GM21528 (cell line): ENCODE measurements around the gene TTL.
"Not testable (repeated sequence)": the region's sequence is repeated elsewhere in the genome, so short reads cannot be mapped to it uniquely, and the experiment has no call there.

ENCODE experiments used
- ATAC-seq: cut with Tn5 transposase; IDR thresholded peaks from one replicate; pipeline ENCODE4 v1.9.1; 2021; ENCODE audit warnings: mild to moderate bottlenecking, moderate library complexity; ENCODE audit not compliant: unreplicated experiment, low FRiP score

Gene TTL

DNA sequence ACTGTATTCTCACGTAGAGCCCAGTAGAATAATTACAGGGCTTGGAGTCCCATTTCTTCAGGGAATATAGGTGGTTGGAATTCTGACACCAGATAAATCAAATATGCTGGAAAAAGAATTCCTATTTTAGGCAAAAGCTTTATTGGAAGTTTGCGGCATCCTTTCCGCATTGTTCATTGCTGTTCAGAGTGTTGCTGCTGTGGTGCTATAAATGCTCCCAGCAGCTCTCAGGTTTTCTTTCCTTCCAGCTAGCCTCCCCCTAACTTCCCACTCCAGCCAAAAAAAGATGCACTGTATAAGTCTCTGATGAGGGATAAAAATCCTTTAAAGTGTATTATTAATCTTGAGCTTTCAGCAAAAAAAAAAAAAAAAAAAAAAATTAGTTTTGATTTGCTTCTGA is 34.8 kb downstream of the TTL start:
- no peak for ATAC-seq

DNA sequence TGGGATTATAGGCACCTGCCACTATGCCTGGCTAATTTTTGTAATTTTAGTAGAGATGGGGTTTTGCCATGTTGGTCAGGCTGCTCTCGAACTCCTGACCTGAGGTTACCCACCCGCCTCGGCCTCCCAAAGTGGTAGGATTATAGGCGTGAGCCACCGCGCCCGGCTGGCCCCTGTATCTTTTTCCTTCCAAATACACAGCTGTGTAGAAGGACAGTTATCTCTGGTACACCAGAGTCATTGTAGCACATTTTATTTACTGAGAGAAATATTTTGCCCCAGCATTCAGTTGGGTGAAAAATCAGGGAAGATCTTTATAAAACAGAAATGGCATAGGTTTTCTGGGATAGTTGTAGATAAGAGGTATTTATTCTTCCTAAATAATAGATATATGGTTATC is 36.9 kb downstream of the TTL start:
- no peak for ATAC-seq

DNA sequence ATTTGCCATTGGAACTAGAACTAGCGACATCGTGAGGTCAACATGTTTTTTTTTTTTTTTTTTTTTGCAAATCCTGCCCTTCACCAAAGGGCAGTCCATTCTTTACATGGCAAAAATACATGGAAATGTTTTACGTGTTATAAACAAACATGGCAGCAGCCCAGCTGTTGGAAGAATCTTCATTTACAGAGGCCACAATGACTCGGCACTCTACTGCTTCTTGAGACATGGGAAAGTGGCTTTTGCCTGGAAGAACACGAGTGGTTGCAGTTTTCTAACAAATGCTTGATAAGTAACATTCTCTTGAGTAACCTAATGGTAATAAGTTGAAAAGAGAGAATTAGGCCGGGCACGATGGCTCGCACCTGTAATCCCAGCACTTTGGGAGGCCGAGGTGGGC is 37.5 kb downstream of the TTL start:
- no peak for ATAC-seq

DNA sequence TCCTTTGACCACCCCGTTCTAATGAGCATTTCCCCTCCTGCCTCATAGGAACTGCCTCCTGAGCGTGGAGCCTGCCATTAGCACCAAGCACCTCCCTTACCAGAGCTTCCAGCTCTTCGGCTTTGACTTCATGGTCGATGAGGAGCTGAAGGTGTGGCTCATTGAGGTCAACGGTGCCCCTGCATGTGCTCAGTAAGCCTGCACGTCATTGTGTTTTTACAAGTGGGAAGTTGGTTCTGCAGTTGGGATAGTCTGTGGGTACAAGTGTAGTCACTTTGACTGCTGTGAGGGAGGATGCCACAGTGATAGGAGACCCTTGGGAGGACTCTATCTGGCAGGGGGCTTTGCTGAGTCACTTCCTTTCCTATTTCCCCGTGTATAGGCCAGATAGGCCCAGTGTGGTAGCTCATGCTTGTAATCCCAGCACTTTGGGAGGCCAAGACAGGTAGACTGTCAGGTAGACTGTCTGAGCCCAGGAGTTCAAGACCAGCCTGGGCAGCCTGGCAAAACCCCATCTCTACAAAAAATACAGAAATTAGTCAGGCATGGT is 38.4 kb downstream of the TTL start:
- no peak for ATAC-seq

DNA sequence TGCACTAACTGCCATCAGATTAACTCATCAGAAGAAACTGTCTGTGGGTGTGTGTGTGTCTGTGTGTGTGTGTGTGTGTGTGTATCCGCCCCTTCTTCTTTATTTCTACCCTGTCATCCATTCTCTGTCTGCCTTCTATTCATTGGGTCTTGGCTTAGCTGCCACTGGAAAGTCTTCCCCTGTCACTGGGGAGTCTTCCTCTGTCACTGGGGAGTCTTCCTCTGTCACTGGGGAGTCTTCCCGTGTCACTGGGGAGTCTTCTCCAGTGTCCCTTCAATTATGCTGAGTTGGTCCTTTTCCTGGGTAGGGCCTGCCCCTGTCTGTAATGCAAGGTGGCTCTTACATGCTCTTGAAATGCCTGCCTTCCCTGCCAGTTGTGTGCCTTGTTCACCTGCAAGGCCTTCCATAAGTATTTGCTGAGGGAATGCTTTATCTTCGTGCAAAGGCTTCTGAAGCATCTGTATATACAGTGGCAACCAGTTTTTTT is 41.4 kb downstream of the TTL start:
- ATAC-seq: no peak

DNA sequence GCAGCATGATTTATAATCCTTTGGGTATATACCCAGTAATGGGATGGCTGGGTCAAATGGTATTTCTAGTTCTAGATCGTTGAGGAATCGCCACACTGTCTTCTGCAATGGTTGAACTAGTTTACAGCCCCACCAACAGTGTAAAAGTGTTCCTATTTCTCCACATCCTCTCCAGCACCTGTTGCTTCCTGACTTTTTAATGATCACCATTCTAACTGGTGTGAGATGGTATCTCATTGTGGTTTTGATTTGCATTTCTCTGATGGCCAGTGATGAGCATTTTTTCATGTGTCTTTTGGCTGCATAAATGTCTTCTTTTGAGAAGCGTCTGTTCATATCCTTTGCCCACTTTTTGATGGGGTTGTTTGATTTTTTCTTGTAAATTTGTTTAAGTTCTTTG is 42.3 kb downstream of the TTL start:
- ATAC-seq: not testable (repeated sequence)

DNA sequence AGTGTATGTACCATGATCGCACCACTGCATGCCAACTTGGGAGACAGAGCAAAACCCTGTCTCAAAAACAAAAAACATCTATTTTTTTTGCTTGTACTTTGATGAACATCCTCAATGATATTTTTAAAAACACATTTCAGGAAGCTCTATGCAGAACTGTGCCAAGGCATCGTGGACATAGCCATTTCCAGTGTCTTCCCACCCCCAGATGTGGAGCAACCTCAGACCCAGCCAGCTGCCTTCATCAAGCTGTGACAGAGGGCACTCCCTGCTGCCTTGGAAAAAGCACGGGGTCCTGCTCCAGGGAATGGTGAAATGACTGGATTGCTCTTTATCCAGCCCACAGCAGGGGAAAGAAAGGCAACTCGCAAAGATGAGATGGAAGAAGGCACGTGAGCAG is 46.6 kb downstream of the TTL start:
- ATAC-seq: no peak

DNA sequence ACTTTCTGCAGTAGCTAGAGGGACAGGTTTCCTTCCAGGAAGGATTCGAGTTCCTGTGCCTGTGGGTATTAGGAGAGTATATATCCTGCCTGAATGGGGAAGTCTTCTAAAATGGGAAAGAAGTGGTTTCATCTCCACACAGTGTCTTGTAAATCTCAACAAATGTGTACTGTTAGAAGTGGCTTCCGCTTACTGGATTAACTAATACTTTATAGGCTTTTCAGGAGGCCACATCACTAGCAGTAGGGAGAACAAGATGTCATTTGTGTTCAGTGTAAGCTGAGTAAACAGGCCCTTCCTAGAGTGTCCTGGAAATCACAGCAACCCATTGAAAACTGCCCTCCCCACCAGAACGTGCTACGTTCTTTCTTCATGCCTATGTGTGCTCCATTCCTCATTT is 47.8 kb downstream of the TTL start:
- ATAC-seq: no peak

DNA sequence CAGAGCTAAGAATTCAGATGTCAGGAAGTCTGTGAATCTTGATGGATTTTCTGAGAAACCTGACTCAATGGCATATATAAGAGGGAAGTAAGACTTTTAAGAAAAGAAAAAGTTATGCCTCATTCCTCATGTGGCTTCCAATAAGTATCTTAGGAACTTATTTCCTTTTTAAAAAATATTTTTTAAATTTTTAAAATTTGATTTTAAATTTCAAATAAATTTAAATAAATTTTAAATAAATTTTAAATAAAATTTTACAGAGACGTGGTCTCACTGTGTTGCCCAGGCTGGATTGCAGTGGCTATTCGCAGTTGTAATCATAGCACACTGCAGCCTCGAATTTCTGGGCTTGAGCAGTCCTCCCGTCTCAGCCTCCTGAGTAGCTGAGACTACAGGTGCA is 48.8 kb downstream of the TTL start:
- ATAC-seq: no peak

DNA sequence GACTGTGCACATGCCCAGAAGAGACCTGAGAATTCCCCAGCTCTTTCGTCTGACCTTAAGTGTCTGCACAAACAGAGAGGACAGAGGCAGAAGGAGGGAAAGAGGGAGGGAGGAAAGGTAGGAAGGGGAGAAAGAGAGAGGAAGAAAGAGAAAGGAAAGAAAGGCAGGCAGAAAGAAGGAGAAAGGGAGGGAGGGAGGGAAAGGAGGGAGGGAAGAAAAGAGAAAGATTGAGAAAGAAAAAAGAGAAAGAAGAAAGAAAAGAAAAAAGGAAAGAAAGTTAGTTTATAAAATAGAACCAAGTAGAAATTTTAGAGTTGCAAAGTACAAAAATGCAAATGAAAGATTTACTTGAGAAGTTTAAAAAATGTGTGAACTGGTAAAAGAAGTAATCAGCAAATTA is 52.9 kb downstream of the TTL start:
- ATAC-seq: no peak

DNA sequence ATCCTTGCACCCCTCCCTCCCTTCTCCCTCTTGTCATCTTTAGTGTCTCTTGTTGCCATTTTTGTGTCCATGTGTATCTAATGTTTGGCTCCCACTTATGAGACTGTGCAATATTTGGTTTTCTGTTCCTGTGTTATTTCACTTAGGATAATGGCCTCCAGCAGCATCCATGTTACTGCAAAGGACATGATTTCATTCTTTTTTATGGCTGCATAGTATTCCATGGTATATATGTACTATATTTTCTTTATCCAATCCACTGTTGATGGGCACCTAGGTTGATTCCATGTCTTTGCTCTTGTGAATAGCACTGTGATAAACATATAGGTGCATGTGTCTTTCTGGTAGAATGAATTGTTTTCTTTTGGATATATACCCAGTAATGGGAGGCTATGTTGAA is 54.7 kb downstream of the TTL start:
- ATAC-seq: not testable (repeated sequence)

DNA sequence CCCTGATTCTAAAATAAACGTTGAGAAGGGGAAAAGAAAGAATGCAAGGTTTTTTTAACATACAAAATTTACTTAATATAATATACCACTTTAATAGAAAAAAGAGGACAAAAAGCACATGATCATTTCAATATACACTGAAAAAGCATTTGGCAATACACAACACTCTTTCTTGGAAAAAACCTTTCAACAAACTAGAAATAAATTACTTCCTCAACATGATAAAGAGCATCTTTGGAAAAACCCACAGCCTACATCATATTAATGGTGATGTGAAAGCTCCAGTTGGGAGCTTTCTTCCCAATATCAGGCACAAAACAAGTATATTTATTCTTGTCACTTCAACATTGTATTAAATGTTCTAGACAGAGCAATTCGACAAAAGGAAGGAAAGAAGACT is 57.4 kb downstream of the TTL start:
- ATAC-seq: no peak

DNA sequence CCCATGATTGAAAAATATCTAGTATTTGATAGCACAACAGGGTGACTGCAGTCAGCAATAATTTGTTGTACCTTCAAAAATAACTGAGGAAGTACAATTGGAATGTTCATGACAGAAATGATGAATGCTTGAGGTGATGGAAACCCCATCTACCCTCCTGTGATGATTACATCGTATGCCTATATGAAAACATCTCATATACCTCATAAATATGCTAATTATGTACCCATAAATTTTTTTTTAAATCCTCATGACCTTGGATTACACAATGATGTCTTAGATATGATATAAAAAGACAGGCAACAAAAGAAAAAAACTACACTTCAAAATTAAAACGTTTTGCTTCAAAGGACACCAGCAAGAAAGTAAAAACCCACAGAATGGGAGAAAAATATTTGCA is 59.0 kb downstream of the TTL start:
- no peak for ATAC-seq

DNA sequence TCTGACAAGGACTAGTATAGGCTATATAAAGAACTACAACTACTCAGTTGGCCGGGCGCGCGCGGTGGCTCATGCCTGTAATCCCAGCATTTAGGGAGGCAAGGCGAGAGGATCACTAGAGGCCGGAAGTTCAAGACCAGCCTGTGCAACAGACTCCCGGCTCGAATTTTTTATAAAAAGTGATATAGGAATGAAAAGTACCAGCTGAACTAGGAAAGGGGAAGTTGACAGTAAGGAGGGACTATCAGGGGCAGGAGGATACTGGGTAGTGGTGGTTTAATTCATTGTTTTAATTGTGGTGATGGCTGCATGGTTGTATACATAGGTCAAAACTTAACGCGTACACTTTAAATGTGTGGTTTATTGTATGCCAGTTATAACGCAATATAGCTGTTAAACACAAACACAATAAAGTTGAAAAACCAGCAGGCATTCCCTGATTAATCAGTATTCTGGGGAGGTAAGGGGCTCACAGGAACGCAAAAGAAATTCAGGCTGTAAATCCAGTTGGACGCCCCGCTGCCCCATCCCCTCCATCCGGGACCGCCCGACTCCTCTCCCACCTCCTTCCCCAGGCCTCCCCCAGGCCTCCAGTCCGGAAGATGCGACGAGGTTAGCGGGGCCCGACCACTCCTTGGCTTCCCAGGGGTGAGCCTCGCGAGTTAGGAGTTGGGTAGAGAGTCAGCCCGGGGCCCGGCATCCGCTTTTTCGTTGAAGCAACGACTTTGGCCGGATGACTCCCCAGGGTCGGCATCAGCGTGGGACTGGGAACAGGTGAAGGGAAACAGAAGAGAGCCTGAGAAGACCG is 59.6 kb downstream of the TTL start:
- peak; percentile 66 for ATAC-seq

DNA sequence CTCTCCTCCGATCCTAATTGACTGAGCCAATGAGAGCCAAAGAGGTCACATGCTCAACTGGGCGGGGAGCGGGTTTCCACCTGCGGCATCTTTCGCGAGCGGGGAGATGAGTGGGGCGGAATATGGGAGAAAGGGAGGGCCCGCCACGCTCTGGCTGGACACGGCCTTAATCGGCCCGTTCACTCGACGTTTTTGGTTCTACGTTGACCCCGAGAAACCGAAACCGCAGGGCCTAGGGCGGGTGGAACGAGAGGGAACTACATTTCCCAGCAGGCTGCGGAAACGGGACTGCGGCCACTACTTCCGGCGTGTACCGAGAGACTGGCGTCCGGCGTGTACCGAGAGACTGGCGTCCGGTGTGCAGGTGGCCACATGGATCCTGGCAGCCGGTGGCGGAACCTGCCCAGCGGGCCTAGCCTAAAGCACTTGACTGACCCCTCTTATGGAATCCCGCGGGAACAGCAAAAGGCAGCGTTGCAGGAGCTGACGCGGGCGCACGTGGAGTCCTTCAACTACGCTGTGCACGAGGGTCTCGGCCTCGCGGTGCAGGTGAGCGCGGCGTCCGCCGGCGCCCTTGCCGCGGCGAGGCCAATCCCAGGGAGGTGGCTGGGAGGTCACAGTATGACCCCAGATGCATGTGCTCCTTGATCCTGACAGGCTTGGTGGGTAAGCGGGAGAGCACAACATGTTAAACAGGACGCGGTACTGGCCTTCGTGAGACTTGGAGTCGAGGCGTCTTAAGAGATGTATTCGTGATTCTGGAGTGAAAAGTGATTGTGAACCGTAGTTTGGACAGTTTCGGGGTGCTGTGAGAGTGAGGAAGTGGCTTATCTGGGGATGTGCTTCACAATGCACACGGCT is 60.4 kb downstream of the TTL start, which contains the start of gene POLR1B:
TSS of gene POLR1B (plus strand) at position 343 of the 861 bp plus-strand sequence. CDS start at position 373, 30 bp downstream.
- peak; percentile 84 for ATAC-seq

DNA sequence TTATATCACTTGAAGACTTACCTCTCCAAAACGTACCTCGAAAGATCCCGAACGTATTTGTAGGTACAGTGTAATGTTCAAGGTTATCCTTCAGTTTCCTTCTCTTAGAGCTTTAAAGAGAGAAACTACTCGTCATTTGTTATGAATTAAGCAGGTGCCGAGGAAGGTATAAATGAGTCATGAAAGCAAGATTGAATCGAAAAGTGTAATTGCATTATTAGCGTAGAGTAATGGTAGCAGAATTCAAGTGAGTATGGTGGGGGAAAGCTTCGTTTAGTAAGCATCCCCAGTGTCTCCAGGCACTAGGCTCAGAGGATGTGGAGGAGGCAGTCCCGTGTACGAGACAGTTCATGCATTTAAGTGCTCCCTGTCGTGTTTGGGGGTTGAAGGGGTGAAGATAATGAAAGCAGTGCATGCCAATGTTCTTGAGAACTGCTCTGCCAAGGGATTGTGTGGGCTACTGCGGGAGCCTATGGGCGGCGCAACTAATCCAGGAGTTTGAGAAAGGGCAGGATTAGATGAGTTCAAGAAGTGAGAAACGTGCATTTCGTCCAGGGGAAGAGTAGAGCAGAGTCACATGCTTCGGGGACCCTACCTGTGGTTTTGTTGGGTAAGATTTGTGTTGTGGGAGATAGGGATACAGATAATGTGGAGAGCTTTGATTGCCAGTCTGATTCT is 61.2 kb downstream of the TTL start:
- peak; percentile 7 for ATAC-seq

DNA sequence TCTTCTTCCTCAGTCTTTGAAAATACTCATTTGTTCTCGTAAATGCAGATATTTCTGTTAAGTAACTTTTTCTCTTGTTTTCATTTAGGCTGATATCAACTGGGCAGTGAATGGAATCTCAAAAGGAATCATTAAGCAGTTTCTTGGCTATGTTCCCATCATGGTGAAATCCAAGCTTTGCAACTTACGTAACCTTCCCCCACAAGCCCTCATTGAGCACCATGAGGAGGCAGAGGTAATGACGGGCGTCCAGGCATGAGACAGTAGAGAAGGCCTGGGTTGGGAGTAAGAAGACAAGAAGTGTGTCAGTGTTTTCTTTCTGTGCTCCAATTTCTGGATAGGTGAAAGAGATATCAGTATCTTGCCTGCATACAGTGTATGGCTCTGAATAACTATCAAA is 65.4 kb downstream of the TTL start:
- ATAC-seq: no peak

DNA sequence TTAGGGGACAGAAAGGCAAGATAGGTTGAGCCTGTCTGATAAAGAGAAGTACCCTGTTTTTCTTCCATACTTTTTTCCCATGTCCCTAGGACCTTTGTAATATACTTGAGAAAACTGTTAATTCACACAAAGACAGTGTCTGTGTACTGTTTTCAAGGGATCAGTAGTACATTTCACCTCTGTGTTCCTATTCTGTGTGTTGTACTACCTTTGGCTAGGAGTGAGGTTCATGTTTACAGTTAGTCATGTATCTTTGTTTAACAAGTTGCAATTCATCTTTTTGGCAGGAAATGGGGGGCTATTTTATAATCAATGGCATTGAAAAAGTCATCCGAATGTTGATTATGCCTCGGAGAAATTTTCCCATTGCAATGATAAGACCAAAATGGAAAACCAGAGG is 67.0 kb downstream of the TTL start:
- ATAC-seq: no peak

DNA sequence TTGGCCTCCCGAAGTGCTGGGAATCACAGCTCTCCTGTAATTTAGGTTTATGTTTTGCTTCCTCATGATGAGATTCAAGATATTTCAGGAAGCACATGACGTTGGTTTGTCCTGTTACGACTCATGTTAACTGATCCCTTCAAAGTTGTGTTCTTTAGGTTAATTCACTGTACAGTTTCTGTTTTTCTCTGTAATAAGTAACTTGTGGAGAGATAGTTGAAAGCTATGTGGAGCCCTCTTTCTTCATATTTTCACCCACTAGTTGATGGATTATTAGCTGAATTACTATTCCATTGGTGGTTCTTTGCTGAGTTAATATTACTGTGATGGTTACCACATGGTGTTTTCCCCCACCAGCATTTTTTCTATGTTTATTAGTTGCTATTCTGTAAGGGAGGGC is 84.1 kb downstream of the TTL start:
- no peak for ATAC-seq

DNA sequence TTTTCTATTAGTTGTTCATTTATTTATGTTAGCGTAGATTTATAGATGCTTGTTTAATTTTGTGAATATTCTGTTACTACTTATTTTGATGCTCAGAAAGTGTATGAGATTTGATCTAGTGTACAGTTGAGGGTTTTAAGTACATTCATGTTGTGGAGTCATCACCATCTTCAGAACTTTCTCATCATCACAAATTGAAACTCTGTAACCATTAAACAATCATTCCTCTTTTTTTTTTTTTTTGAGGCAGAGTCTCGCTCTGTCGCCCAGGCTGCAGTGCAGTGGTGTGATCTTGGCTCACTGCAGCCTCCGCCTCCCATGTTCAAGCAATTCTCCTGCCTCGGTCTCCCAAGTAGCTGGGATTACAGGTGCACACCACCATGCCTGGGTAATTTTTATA is 84.6 kb downstream of the TTL start:
- not testable (repeated sequence) for ATAC-seq

DNA sequence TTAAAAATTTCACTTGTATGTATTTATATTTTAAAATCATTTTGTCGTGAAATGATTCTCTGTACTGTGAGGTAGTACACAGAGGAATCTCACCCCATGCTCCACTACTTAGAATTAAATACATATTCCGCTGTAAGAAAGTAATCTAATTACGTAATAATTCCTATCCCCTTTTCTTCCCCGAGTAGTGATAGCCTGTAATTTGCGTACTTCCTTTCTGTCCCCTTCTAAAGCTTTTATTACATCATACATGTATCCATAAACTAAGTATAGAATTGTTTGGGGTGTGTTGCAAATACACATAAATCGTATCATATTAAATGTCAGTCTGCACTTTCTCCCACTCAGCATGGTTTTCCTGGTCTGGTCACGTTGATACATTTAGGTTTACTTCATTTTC is 90.0 kb downstream of the TTL start:
- no peak for ATAC-seq
